Loucy (cell line): ENCODE results near the gene ASB16.

Source experiments
- H2AFZ ChIP-seq: fragments of 200-600 bp; sonication (generic); 2 replicates; pipeline ENCODE4 v1.6.0; 2016; ENCODE audit warnings: antibody characterized with exemption, mild to moderate bottlenecking, low read length, moderate library complexity
- H3F3A ChIP-seq: fragments of 200-600 bp; 2 replicates; pipeline ENCODE4 v1.6.0; 2016; ENCODE audit warnings: antibody characterized with exemption, low read depth, mild to moderate bottlenecking
- H3K27me3 ChIP-seq: fragments of 200-600 bp; sonication (generic); 2 replicates; pipeline ENCODE4 v1.6.1; 2014; ENCODE audit warnings: low read length, mild to moderate bottlenecking; ENCODE audit not compliant: insufficient read depth, poor library complexity, severe bottlenecking
- H3K36me3 ChIP-seq: fragments of 200-600 bp; sonication (generic); 2 replicates; pipeline ENCODE4 v1.6.1; 2016; ENCODE audit warnings: low read length; ENCODE audit not compliant: insufficient read depth
- H3K4me1 ChIP-seq: fragments of 200-600 bp; sonication (generic); 2 replicates; pipeline ENCODE4 v1.5.1; 2014; ENCODE audit warnings: low read length, mild to moderate bottlenecking; ENCODE audit not compliant: insufficient read depth, poor library complexity, severe bottlenecking
- H3K4me2 ChIP-seq: fragments of 200-600 bp; sonication (generic); 2 replicates; pipeline ENCODE4 v1.6.0; 2014; ENCODE audit warnings: antibody characterized with exemption, low read length, low read depth, mild to moderate bottlenecking; ENCODE audit not compliant: poor library complexity, severe bottlenecking
- H3K4me3 ChIP-seq: fragments of 200-600 bp; sonication (generic); 2 replicates; pipeline ENCODE4 v1.5.1; 2014; ENCODE audit warnings: low read length, mild to moderate bottlenecking, mixed read lengths; ENCODE audit not compliant: poor library complexity, severe bottlenecking
- H3K79me2 ChIP-seq: fragments of 200-600 bp; sonication (generic); 2 replicates; pipeline ENCODE4 v1.6.1; 2014; ENCODE audit warnings: low read length; ENCODE audit not compliant: insufficient read depth
- H3K9ac ChIP-seq: fragments of 200-600 bp; sonication (generic); 2 replicates; pipeline ENCODE4 v1.6.0; 2014; ENCODE audit warnings: mild to moderate bottlenecking, low read depth, low read length, moderate library complexity; ENCODE audit not compliant: poor library complexity, severe bottlenecking
- H3K9me2 ChIP-seq: fragments of 200-600 bp; sonication (generic); replicated peaks from 2 replicates; pipeline ENCODE4 v1.6.1; 2016; ENCODE audit warnings: low read depth, low read length, mixed read lengths
- H3K9me3 ChIP-seq: fragments of 200-600 bp; sonication (generic); 2 replicates; pipeline ENCODE4 v1.6.1; 2014; ENCODE audit warnings: mild to moderate bottlenecking, antibody characterized with exemption, low read length, low read depth; ENCODE audit not compliant: insufficient read depth
- H4K20me1 ChIP-seq: fragments of 200-600 bp; sonication (generic); 2 replicates; pipeline ENCODE4 v1.6.0; 2014; ENCODE audit warnings: antibody characterized with exemption, low read length, mild to moderate bottlenecking; ENCODE audit not compliant: insufficient read depth, poor library complexity, severe bottlenecking
- CTCF ChIP-seq: fragments of 200-600 bp; sonication (generic); conservative IDR thresholded peaks from 2 replicates; pipeline ENCODE4 v1.5.1; 2014; ENCODE audit warnings: mild to moderate bottlenecking, antibody characterized with exemption, low read length
- EZH2phosphoT487 ChIP-seq: fragments of 200-600 bp; IDR thresholded peaks from 2 replicates; pipeline ENCODE4 v1.6.1; 2018; ENCODE audit warnings: antibody characterized with exemption, mild to moderate bottlenecking, moderate library complexity, borderline replicate concordance

The ASB16 gene

GRCh38 chr17:44219108-44219615, 48.7 kb downstream of the ASB16 start:
- peaks cover 5% of the 10 kb centered on the region for H3K27me3 ChIP-seq
- H3K9ac ChIP-seq: peak overlapping the region; percentile 98
- peak overlapping the region; percentile 100 for H3K4me3 ChIP-seq
- H4K20me1 ChIP-seq: peaks cover 37% of the 10 kb centered on the region
- H3K9me2 ChIP-seq: no peaks in the 10 kb centered on the region
- TF ChIP-seq EZH2phosphoT487 (no peak), CTCF (peak; percentile 28)
- H3K4me1 ChIP-seq: peaks cover 38% of the 10 kb centered on the region
- H3K9me3 ChIP-seq: no peaks in the 10 kb centered on the region
- H3K36me3 ChIP-seq: peaks cover 27% of the 10 kb centered on the region; the same call in 1 of the 2 replicates
- H3K4me2 ChIP-seq: no peak overlapping the region
- no peaks in the 10 kb centered on the region for H3F3A ChIP-seq
- peaks cover 67% of the 10 kb centered on the region for H3K79me2 ChIP-seq
- H2AFZ ChIP-seq: no peak overlapping the region

- Histone ChIP-seq H3K4me1 (peaks cover 38% of the 10 kb centered on the region), H3K36me3 (peaks cover 21% of the 10 kb centered on the region; the same call in 1 of the 2 replicates), H3K79me2 (peaks cover 61% of the 10 kb centered on the region), H3K4me3 (peak within 1 kb of the TSS; percentile 100), H3F3A (no peaks in the 10 kb centered on the region), H3K27me3 (peaks cover 5% of the 10 kb centered on the region), H3K4me2 (peak within 1 kb of the TSS; percentile 69), H3K9me2 (no peaks in the 10 kb centered on the region), H2AFZ (no peak within 1 kb of the TSS), H3K9ac (peak within 1 kb of the TSS; percentile 98), H3K9me3 (no peaks in the 10 kb centered on the region), H4K20me1 (peaks cover 31% of the 10 kb centered on the region)
- TF ChIP-seq CTCF (no peak), EZH2phosphoT487 (no peak)
Measured at GRCh38 chr17:44219616-44220212, 49.2 kb downstream of the ASB16 start, which contains the start of gene UBTF. Gene UBTF (minus strand): TSS chr17:44219675. CDS start chr17:44218229, 1,446 bp downstream.

GRCh38 chr17:44220213-44221083, 49.9 kb downstream of the ASB16 start:
- peaks cover 54% of the 10 kb centered on the region for H3K79me2 ChIP-seq

More at GRCh38 chr17:44220213-44221083, 49.9 kb downstream of the ASB16 start:
- H3K9me3 ChIP-seq: no peaks in the 10 kb centered on the region
- peak overlapping the region; percentile 89 for H3K4me2 ChIP-seq
- peak overlapping the region; percentile 100 for H3K4me3 ChIP-seq
- peaks cover 24% of the 10 kb centered on the region for H4K20me1 ChIP-seq
- H3K36me3 ChIP-seq: peaks cover 14% of the 10 kb centered on the region; the same call in 1 of the 2 replicates
- H3F3A ChIP-seq: no peaks in the 10 kb centered on the region
- H3K9ac ChIP-seq: peak overlapping the region; percentile 98
- peaks cover 5% of the 10 kb centered on the region for H3K27me3 ChIP-seq
- TF ChIP-seq EZH2phosphoT487: no peak
- no peak for TF ChIP-seq CTCF
- peaks cover 37% of the 10 kb centered on the region for H3K4me1 ChIP-seq
- no peaks in the 10 kb centered on the region for H3K9me2 ChIP-seq
- H2AFZ ChIP-seq: no peak overlapping the region
